Ovary (tissue), 3 donors: ENCODE results near the gene ARHGEF26.

Source experiments
- POLR2A ChIP-seq: fragments of 450-650 bp; IDR thresholded peaks from one replicate; pipeline ENCODE4 v1.6.1; 2017; ENCODE audit warnings: antibody characterized with exemption, mild to moderate bottlenecking, moderate library complexity
- TF ChIP-seq, protein P1 (sequence below), 3 donors: fragments of 450-650 bp in 2 of 3; fragments of 200-600 bp in 1 of 3; IDR thresholded peaks; one replicate each; pipeline versions ENCODE4 v1.5.1 to v1.8.0; 2016 to 2022; ENCODE audit warnings: antibody characterized with exemption in 3 of 3, mild to moderate bottlenecking in 1 of 3
- donor health status: DM: no; HTN: no; CAD: no.

DNA sequence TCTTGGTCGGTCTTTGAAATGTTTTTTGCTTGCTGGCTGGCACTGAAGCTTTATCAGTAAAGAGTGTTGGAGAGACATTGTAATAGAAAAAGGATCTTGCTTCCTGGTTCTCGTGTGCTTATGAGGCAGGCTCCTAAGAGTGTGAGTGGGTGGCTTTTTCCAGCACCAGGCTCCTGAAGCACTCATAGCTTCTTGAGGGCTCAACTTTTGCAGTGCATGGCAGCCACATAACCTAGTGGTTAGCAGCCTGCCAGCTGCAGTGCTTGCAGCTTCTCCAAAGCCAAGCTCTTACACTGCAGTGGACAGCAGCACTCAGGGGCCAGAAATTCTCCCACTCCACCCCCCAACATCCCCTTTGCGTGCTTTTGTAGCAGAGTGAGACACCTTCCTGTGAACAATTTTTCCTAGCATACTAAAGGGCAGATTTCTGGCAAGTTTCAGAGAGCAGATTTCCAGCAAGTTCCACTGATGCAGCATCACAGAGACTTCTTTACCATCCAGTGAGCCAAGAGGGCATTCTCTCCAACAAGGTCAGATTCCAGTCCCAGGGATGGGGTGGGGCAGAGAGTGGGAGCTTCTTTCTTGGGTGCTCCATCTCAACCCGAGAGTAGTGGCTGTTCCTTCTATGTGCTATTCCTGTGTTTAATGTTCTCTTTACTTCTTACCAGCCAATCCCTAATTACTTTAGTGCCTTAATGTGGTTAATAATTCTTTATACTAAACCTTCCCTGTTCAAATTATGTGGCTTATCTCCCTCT is 15.8 kb upstream of the ARHGEF26 start:
- TF ChIP-seq POLR2A = no peak
- TF ChIP-seq, protein P1, sequence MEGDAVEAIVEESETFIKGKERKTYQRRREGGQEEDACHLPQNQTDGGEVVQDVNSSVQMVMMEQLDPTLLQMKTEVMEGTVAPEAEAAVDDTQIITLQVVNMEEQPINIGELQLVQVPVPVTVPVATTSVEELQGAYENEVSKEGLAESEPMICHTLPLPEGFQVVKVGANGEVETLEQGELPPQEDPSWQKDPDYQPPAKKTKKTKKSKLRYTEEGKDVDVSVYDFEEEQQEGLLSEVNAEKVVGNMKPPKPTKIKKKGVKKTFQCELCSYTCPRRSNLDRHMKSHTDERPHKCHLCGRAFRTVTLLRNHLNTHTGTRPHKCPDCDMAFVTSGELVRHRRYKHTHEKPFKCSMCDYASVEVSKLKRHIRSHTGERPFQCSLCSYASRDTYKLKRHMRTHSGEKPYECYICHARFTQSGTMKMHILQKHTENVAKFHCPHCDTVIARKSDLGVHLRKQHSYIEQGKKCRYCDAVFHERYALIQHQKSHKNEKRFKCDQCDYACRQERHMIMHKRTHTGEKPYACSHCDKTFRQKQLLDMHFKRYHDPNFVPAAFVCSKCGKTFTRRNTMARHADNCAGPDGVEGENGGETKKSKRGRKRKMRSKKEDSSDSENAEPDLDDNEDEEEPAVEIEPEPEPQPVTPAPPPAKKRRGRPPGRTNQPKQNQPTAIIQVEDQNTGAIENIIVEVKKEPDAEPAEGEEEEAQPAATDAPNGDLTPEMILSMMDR (IDR thresholded peaks at IDR 0.05) = no peak
